HepG2 (cell line): Measurements from ENCODE around the gene BRI3BP. TPM values are rescaled to one million over a fixed set of nuclear protein-coding genes. Genes with fewer than 3 reads are reported as not detected.

Source experiments
- AHR ChIP-seq: IDR thresholded peaks from 2 replicates; pipeline ENCODE4 v1.6.1; 2018; ENCODE audit warnings: missing genetic modification reagents, missing compliant biosample characterization
- CREB1 ChIP-seq, 2 experiments: fragments of 450-650 bp in 1 of 2; IDR thresholded peaks; 2 replicates each; pipeline ENCODE4 v1.6.1; 2016 to 2017; ENCODE audit warnings: control low read depth in 1 of 2, mild to moderate bottlenecking in 1 of 2, missing compliant biosample characterization in 1 of 2, missing genetic modification characterization in 1 of 2
- E2F1 ChIP-seq: sonication (generic); formaldehyde crosslinking; IDR thresholded peaks from 2 replicates; pipeline ENCODE4 v1.5.0; 2020; ENCODE audit warnings: missing genetic modification reagents
- ELF3 ChIP-seq: IDR thresholded peaks from 2 replicates; pipeline ENCODE4 v1.6.1; 2016; ENCODE audit warnings: missing genetic modification reagents, missing compliant biosample characterization
- GATAD2A ChIP-seq: IDR thresholded peaks from 2 replicates; pipeline ENCODE4 v1.6.1; 2016
- GTF3A ChIP-seq: sonication (generic); formaldehyde crosslinking; conservative IDR thresholded peaks from 2 replicates; pipeline ENCODE4 v1.4.0; 2020; ENCODE audit warnings: mild to moderate bottlenecking, missing genetic modification reagents
- HNF4A ChIP-seq: sonication (generic); formaldehyde crosslinking; IDR thresholded peaks from 2 replicates; pipeline ENCODE4 v1.4.0; 2020; ENCODE audit warnings: missing genetic modification reagents
- HOXA7 ChIP-seq: sonication (generic); formaldehyde crosslinking; IDR thresholded peaks from 2 replicates; pipeline ENCODE4 v1.8.1; 2022; ENCODE audit warnings: mild to moderate bottlenecking, missing genetic modification reagents, moderate library complexity
- KAT7 ChIP-seq: IDR thresholded peaks from 2 replicates; pipeline ENCODE4 v1.6.1; 2018; ENCODE audit warnings: borderline replicate concordance, missing compliant biosample characterization
- KDM3A ChIP-seq: IDR thresholded peaks from 2 replicates; pipeline ENCODE4 v1.6.1; 2018; ENCODE audit warnings: low read depth, missing compliant biosample characterization
- MTF1 ChIP-seq: sonication (generic); formaldehyde crosslinking; IDR thresholded peaks from 2 replicates; pipeline ENCODE4 v1.5.0; 2020; ENCODE audit warnings: missing genetic modification reagents
- NFE2L1 ChIP-seq: sonication (generic); formaldehyde crosslinking; IDR thresholded peaks from 2 replicates; pipeline ENCODE4 v1.4.0; 2020; ENCODE audit warnings: missing genetic modification reagents, mild to moderate bottlenecking, borderline replicate concordance
- NFKB2 ChIP-seq: sonication (generic); formaldehyde crosslinking; IDR thresholded peaks from 2 replicates; pipeline ENCODE4 v1.4.0; 2020; ENCODE audit warnings: missing genetic modification reagents, borderline replicate concordance
- POLR2G ChIP-seq: fragments of 200-400 bp; formaldehyde crosslinking; IDR thresholded peaks from 2 replicates; pipeline ENCODE4 v1.6.1; 2018; ENCODE audit warnings: mild to moderate bottlenecking, low read depth, low read length, moderate library complexity
- RARA ChIP-seq: IDR thresholded peaks from 2 replicates; pipeline ENCODE4 v1.6.1; 2016; ENCODE audit warnings: missing genetic modification reagents, missing compliant biosample characterization
- REPIN1 ChIP-seq: sonication (generic); formaldehyde crosslinking; IDR thresholded peaks from 2 replicates; pipeline ENCODE4 v1.8.0; 2022; ENCODE audit warnings: missing genetic modification reagents, low read depth, mild to moderate bottlenecking, borderline replicate concordance
- SIN3A ChIP-seq: IDR thresholded peaks from 2 replicates; pipeline ENCODE4 v1.6.1; 2011; ENCODE audit warnings: low read depth, mild to moderate bottlenecking, control low read depth, low read length, borderline replicate concordance
- TAF1 ChIP-seq: sonication (generic); formaldehyde crosslinking; IDR thresholded peaks from 2 replicates; pipeline ENCODE4 v1.4.0; 2020; ENCODE audit warnings: missing genetic modification reagents
- ZC3H4 ChIP-seq: sonication (generic); formaldehyde crosslinking; IDR thresholded peaks from 2 replicates; pipeline ENCODE4 v1.4.0; 2020; ENCODE audit warnings: missing genetic modification reagents, borderline replicate concordance
- ZNF329 ChIP-seq: sonication (generic); formaldehyde crosslinking; IDR thresholded peaks from 2 replicates; pipeline ENCODE4 v1.9.0; 2021; ENCODE audit warnings: low read depth, mild to moderate bottlenecking, missing genetic modification reagents
- ZNF569 ChIP-seq: sonication (generic); formaldehyde crosslinking; IDR thresholded peaks from 2 replicates; pipeline ENCODE4 v1.5.0; 2020; ENCODE audit warnings: mild to moderate bottlenecking, missing genetic modification reagents, moderate library complexity, borderline replicate concordance
- ZNF572 ChIP-seq: sonication (generic); formaldehyde crosslinking; IDR thresholded peaks from 2 replicates; pipeline ENCODE4 v1.5.1; 2020; ENCODE audit warnings: mild to moderate bottlenecking, missing genetic modification reagents
- ZNF616 ChIP-seq: sonication (generic); formaldehyde crosslinking; IDR thresholded peaks from 2 replicates; pipeline ENCODE4 v1.5.0; 2020; ENCODE audit warnings: low read depth, mild to moderate bottlenecking, missing genetic modification reagents
- ZNF773 ChIP-seq: sonication (generic); formaldehyde crosslinking; IDR thresholded peaks from 2 replicates; pipeline ENCODE4 v1.4.0; 2020; ENCODE audit warnings: missing genetic modification reagents, borderline replicate concordance
- ZNF777 ChIP-seq: sonication (generic); formaldehyde crosslinking; IDR thresholded peaks from 2 replicates; pipeline ENCODE4 v1.4.0; 2020; ENCODE audit warnings: missing genetic modification reagents
- ZNF781 ChIP-seq: sonication (generic); formaldehyde crosslinking; IDR thresholded peaks from 2 replicates; pipeline ENCODE4 v1.5.1; 2020; ENCODE audit warnings: borderline replicate concordance, mild to moderate bottlenecking, missing genetic modification reagents; ENCODE audit errors: not compliant biosample characterization
- polyA plus RNA-seq, 8 experiments: library from polyadenylated mRNA; depleted of rRNA in 3 of 8; stranded (reverse) in 7 of 8; unstranded in 1 of 8; fragments of >200 nt; fragmentation: Illumina TruSeq in 4 of 8; extraction: Trizol in 4 of 8; gene quantifications; 2 replicates each; pipeline versions ENCODE4 v1.2.1 to v1.2.3, GENCODE V29; 2011 to 2016; ENCODE audit warnings: low read depth in 4 of 8, missing spikeins in 1 of 8, mixed read lengths in 1 of 8; ENCODE audit not compliant: insufficient read depth in 1 of 8
- total RNA-seq, 5 experiments: library from RNA; depleted of rRNA; stranded (reverse); fragments of >200 nt; fragmentation: Illumina TruSeq; extraction: Trizol; gene quantifications; 2 replicates each; pipeline ENCODE4 v1.2.3, GENCODE V29; 2016; ENCODE audit warnings: low read depth in 1 of 5
- TF ChIP-seq, protein P1 (sequence below): sonication (generic); formaldehyde crosslinking; IDR thresholded peaks from 2 replicates; pipeline ENCODE4 v1.9.0; 2022; ENCODE audit warnings: low read depth, missing genetic modification reagents
- TF ChIP-seq, protein P2 (sequence below): sonication (generic); formaldehyde crosslinking; conservative IDR thresholded peaks from 2 replicates; pipeline ENCODE4 v1.8.1; 2023; ENCODE audit warnings: missing genetic modification reagents

BRI3BP gene
- total and polyA plus RNA-seq, 2 of the 13 experiments (the other 11 are each of a cell fraction or from before 2014, with no cell fraction given) = 7.5 to 21.1 TPM

DNA sequence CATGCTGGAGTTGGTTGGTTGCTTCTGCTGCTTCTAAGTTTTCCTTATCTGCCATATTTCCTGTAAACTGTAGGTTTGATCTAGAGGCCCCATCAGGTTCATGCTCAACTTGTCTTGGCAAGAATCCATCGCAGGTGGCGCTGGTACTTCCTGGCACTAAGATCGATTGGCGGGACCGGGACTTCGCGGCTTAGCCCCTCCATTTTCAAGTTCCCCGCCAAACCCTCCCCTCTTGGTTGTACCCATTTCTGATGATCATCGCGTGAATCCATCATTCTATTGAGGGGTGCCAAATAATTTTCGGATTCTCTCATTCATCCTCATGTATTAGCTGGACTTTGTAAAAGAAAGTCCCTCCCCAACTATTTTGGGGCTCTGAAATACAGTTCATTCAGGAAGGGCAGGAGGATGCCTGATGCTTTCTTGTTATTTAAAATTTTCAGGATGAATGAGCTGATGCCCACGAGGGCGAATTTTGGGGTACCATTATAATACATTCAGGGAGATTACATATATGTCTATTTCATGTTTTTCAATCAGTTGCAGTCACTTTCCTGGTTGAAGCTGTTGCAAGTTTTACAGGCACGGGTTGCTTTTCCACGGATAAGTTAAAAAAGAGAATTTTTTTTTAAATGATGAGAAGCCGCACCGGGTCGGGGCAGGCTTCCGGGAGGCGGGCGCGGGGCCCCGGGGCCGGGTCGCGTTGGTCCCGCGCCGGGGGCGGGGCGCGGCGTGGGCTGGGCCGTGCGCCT is 395 bp upstream of the BRI3BP start (continued):
- TF ChIP-seq MTF1 (CRISPR knock-in tag) (no peak), KAT7 (CRISPR knock-in tag) (no peak), NFKB2 (CRISPR knock-in tag) (no peak), GTF3A (CRISPR knock-in tag) (no peak), ZC3H4 (no peak), AHR (CRISPR knock-in tag) (no peak), POLR2G (no peak), KDM3A (no peak), CREB1 (IDR thresholded peaks at IDR 0.05) (no peak), CREB1 (CRISPR knock-in tag; IDR thresholded peaks at IDR 0.05) (peak; percentile 58; the same call in 1 of the 2 replicates), ZNF572 (CRISPR knock-in tag) (no peak), ZNF329 (no peak), TAF1 (CRISPR knock-in tag) (no peak), RARA (0 out of 2 replicates have a peak, but pooled peaks have one; percentile 20), ZNF569 (CRISPR knock-in tag) (no peak), ELF3 (peak; percentile 63), GATAD2A (CRISPR knock-in tag) (peak; percentile 75), SIN3A (peak; percentile 85; the same call in 1 of the 2 replicates), ZNF781 (CRISPR knock-in tag) (peak; percentile 75), ZNF616 (CRISPR knock-in tag) (no peak), NFE2L1 (CRISPR knock-in tag) (no peak), HNF4A (CRISPR knock-in tag) (no peak; the same call in 1 of the 2 replicates), E2F1 (peak; percentile 80), ZNF773 (CRISPR knock-in tag) (no peak), ZNF777 (no peak), REPIN1 (0 out of 2 replicates have a peak, but pooled peaks have one; percentile 55), HOXA7 (no peak)
- TF ChIP-seq, protein P1, sequence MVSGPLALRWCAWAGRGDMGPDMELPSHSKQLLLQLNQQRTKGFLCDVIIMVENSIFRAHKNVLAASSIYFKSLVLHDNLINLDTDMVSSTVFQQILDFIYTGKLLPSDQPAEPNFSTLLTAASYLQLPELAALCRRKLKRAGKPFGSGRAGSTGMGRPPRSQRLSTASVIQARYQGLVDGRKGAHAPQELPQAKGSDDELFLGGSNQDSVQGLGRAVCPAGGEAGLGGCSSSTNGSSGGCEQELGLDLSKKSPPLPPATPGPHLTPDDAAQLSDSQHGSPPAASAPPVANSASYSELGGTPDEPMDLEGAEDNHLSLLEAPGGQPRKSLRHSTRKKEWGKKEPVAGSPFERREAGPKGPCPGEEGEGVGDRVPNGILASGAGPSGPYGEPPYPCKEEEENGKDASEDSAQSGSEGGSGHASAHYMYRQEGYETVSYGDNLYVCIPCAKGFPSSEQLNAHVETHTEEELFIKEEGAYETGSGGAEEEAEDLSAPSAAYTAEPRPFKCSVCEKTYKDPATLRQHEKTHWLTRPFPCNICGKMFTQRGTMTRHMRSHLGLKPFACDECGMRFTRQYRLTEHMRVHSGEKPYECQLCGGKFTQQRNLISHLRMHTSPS (CRISPR knock-in tag) = peak; percentile 43; the same call in 1 of the 2 replicates
- TF ChIP-seq, protein P2, sequence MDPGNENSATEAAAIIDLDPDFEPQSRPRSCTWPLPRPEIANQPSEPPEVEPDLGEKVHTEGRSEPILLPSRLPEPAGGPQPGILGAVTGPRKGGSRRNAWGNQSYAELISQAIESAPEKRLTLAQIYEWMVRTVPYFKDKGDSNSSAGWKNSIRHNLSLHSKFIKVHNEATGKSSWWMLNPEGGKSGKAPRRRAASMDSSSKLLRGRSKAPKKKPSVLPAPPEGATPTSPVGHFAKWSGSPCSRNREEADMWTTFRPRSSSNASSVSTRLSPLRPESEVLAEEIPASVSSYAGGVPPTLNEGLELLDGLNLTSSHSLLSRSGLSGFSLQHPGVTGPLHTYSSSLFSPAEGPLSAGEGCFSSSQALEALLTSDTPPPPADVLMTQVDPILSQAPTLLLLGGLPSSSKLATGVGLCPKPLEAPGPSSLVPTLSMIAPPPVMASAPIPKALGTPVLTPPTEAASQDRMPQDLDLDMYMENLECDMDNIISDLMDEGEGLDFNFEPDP (CRISPR knock-in tag) = no peak
